Stromal cell of bone marrow (primary cell): ENCODE data around the gene FTCD.
A peak's percentile ranks its signal among the peaks of the same experiment; 100 is the strongest.
"Not testable (repeated sequence)": the region's sequence is repeated elsewhere in the genome, so short reads cannot be mapped to it uniquely, and the experiment has no call there.

Experiments used
- DNase-seq: peaks from one replicate; pipeline ENCODE4 v3.0.0-alpha.2; 2012; ENCODE audit warnings: low read depth

FTCD gene

DNA sequence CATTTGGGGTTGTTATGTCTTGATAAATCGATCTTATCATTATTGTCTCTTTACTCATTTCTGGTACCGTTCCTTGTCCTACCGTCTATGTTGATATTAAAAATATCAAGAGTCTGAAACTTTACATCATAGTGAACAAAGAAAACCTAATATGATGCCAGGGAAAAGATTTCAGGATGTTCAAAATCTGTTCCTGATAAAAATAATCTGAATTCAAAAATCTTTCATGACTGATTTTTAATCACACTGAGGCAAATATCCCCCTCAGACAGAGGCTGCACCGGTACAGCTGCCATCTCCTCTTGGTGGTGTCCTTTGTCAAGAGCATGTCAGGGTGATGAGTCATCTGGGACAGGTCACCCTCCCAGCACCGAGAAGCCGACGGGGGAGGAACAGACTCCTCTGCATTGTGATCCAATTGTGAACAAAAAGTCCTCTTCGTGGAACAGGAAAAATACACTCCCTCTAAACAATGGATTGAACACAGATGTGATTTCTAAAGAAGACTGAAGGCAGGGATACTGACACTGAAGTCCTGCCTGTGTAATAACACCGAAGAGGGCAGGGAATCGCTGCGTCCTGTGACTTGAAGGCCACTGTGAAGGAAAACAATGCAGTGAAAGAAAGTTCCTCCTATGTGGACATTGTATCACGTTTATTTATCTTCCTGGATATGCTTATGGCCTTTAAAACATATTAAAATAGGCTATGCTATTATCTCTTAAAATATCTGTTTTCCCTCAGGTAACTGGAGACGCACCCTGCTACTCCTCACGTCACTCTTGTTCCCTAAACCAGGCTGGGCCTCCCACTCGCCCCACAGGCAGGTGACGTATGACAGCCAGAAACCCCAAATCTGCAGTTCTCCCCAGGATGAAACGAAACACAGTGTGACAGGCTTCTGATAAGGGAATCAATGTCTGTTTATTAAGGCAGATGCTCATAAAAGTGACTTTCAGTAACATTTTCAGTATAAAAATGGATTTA lies 33.1 kb upstream of the FTCD start:
- DNase-seq, result no peak

GRCh38 chr21:46187814-46188213 lies 32.4 kb upstream of the FTCD start:
- no peak for DNase-seq

DNA sequence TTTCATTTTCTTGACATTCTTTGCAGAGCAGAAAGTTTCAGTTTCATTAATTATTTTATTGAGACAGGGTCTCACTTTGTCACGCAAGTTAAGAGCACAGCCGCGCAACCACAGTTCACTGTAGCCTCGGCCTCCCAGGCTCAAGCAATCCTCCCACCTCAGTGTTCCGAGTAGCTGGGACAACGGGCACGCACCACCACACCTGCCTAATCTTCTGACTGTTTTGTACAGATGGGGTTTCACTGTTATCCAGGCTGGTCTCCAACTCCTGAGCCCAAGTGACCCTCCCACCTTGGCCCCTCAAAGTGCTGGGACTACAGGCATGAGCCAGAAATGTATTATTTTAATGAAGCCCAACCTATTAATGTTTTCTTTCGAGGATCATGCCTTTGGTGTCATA lies 31.9 kb upstream of the FTCD start:
- no peak for DNase-seq

- DNase-seq, result no peak
These were observed 30.3 kb upstream of the FTCD start for GRCh38 chr21:46185716-46186115.

DNA sequence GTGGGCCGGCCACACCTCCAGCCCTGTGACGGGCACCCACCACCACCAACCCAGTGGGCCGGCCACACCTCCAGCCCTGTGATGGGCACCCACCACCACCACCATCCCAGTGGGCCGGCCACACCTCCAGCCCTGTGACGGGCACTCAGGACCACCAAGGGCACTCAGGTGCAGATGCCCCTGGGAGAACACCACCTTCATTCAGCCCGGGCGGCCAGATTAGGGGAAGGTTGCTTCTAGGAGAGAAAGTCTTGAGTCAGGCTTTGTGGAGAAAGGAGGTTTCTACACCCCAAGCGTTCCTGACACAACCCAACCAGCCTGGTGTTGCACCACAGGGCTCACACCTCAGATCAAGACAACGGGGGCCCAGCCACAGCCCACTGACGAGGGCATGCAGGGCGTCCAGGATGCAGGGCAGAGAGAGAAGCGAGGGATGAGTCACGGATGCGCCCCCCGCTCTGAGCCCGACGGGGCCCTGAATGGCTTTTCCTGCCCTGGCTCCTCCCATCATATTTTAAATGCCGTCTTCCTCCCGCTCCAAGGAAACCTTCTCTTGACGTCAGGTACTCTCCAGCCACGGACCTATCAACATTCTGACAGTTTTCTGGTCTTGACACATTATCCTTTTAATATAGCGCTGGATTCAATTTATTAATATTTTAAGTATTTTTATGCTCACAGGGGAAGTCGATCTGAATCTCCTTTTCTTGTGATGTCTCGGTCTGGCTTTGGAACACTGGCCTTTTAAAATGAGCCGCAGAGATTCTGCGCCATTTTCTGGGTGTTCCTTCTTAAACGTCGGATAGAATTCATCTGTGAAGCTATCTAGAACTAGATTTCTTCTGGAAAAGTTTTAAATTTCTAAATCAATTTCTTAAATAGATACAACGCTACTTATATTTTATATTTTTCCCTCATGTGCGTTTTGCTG lies 29.5 kb upstream of the FTCD start:
- DNase-seq, result peak; percentile 67

DNA sequence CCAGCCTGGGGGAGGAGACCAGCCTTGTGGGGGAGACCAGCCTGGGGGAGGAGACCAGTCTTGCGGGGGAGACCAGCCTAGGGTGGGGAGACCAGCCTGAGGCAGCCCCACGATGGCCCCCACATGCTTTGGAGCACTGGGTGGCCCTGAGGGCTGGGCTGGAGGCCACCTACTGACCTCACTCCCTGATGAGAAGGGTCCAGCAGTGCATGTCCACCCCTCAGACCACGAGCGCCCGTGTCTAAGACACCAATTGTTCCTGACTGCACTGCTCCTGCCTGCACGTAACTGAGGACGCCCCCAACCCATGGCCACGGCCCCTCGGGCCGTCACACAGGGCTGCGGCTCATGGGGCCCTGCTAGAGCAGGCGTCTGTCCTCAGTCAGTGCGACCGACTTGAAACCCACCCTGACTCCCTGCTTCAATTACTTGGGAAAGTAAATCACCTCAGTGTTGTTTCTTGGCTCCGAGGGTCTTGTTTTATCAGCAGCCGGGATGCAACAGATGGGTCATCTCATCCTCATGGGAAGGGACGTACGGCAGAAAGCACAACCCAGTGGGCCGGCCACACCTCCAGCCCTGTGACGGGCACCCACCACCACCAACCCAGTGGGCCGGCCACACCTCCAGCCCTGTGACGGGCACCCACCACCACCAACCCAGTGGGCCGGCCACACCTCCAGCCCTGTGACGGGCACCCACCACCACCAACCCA lies 28.7 kb upstream of the FTCD start, which contains the start of gene SPATC1L:
Gene SPATC1L (minus strand): TSS at position 550 of the 715 bp plus-strand sequence. CDS start 1,643 bp downstream, outside the sequence.
- peak; percentile 18 for DNase-seq

DNA sequence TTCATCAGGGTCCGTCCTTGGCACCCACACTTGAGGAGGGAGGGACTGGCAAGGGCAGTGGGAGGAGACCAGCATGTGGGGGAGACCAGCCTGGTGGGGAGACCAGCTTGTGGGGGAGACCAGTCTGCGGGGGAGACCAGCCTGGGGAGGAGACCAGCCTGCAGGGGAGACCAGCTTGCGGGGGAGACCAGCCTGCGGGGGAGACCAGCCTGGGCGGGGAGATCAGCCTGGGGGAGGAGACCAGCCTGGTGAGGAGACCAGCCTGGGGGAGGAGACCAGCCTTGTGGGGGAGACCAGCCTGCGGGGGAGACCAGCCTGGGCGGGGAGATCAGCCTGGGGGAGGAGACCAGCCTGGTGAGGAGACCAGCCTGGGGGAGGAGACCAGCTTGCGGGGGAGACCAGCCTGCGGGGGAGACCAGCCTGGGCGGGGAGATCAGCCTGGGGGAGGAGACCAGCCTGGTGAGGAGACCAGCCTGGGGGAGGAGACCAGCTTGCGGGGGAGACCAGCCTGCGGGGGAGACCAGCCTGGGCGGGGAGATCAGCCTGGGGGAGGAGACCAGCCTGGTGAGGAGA lies 28.0 kb upstream of the FTCD start:
- not testable (repeated sequence) for DNase-seq

DNA sequence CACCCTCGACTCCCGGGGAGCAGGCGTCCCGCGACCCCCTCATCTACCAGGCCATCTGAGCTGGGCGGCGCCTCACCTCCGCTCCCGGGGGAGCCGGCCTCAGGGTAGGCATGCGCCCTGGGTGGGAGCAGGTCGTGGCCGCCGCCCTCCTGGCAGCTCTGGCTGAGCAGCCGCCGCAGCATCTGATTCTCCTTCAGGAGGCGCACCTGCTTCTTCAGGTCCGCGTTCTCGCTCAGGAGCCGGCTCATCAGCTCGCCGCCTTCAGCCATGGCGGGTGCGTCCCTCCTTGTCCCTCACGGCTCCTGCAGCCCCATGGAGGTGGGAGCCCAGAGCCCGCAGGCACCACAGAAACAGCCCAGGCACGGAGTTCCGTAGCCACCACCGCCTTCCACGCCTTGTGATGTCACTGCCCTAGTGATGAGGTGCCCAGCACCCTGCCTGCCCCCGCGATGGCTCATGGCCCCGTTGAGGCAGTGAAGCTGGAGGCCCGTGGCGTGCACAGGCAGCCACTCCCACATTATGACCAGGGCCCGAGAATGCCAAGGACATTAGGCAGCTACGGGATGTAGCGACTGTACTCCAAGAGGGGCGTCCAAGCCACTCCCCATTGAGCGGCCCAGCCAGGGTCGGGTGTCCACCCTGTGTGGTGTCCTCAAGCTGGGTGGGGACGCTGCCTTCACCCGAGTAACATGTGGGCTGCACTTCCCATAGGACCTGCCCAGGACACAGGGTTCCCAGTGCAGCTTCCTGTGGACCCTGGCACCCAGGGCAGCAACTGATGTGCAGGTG lies 27.4 kb upstream of the FTCD start:
- no peak for DNase-seq

DNA sequence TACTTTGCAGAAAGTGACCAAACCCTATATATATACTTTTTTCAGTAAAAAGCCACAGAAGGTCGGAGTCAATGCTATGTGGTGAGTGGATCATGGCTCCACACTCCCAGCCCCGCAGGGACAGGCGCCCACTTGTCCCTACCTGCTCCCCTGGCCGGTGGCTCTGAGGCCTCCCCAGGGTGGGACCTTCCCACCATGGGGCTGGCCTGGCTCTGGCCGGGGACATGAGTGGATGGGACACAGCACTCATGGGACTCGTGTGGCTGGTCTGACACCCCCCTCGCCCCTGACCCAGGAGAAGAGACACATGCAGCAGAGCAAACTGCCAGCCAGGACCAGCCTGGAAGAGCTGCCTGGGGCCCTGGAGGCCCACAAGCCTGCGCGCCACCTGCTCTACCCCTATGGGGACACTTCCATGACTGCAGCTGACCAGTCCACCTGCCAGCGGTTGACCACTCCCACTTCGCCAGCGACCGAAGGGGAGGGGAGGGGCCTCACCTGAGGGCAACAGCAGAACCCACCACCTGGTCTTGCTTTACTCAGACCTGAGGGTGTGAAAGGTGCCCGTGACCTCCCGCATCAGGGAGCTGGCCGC lies 26.7 kb upstream of the FTCD start:
- no peak for DNase-seq

DNA sequence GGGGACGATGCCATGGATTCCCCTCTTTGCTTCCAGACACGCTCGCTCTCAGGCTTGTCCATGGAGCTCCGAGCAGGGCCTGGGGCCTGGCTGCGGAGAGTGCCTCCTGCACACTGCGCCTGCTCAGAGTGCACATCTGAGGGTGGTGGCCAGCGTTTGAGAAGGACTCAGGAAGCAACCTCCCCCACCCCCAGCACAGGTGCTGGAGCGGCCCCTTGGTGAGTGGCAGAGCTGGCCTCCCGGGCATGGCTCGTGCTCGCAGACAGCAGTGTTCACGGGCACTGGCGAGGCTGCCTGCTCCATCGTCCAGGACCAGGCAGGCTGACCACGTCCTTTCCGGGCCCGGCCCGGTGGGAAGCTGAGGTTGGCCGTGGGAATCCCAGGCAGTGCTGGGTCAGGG lies 26.1 kb upstream of the FTCD start:
- no peak for DNase-seq

- no peak for DNase-seq
These were observed 25.5 kb upstream of the FTCD start for GRCh38 chr21:46180778-46181391.

GRCh38 chr21:46180079-46180722 lies 24.8 kb upstream of the FTCD start:
- no peak for DNase-seq

DNA sequence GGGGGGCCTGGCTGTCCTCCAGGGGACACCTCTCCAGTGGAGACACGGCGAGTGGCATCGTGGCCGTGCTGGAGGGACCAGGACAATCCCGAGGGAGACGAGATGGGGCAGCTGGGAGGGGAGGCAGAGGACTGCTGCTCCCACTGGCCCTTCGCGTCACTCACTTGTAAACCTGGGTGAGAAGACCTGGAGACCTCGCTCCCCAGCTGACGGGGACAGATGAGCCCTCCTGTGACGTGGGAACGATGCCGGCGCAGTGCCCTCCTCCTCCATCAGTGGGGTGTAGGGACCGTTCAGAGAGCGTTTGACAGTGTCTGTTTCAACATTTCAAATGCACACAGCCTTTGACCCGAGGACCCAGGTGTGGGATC lies 24.3 kb upstream of the FTCD start:
- DNase-seq, result no peak

DNA sequence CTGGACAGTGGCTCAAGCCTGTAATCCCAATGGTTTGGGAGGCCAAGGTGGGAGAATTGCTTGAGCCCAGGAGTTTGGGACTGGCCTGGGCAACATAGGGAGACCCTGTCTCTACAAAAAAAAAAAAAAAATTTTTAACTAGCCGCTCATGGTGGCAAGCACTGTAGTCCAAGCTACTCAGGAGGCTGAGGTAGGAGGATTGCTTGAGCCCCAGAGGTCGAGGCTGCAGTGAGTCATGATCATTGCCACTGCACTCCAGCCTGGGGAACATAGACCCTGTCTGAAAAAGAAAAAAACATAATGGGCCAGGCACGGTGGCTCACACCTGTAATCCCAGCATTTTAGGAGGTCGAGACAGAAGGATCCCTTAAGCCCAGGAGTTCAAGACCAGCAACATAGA lies 23.6 kb upstream of the FTCD start:
- no peak for DNase-seq

- DNase-seq, result not testable (repeated sequence)
These were observed 21.2 kb upstream of the FTCD start for GRCh38 chr21:46176443-46177129.

- no peak for DNase-seq
These were observed 18.2 kb upstream of the FTCD start for GRCh38 chr21:46173573-46173972.

DNA sequence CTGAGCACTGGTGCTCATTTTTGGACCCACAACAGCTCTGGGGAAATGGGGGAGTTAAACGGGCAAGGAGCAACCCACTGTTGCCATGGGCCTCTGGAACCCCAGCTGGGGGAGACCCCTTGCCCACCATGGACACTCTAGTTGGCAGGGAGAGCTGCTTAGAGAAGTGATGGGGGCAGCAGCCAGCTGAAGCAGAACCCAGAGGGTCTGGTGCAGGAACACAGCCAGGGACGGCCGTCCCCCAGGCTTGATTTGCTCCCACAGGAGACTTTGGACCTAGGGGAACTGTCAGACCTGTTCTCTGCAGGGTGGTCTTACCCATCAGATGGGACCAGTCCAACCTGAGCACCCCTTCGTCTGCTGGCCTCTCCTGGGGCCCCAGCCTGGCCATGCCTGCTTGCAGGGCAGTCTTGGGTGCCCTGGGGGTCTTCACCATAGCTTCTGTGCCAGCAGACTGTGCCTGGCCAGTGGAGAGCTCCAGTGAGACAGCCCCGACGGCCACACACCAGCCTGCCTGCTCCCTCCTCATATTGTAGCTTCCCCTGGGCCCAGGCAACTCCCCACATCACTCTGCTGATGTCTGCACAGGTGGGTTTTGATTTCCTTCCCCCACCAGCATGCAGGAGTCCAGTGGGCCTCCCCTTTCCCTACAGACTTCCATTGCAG lies 17.6 kb upstream of the FTCD start:
- DNase-seq, result no peak
